ENCODE data around the gene NPIPB8. TPM values are rescaled to one million over a fixed set of nuclear protein-coding genes. Genes with fewer than 3 reads are reported as not detected.
"Not testable (repeated sequence)": the region's sequence is repeated elsewhere in the genome, so short reads cannot be mapped to it uniquely, and the experiment has no call there.

NPIPB8 gene
- total and polyA plus RNA-seq, 2 donors (not counting 3 experiments of a cell fraction or from before 2014, with no cell fraction given), result 0.11 TPM; not detected in 1

DNA sequence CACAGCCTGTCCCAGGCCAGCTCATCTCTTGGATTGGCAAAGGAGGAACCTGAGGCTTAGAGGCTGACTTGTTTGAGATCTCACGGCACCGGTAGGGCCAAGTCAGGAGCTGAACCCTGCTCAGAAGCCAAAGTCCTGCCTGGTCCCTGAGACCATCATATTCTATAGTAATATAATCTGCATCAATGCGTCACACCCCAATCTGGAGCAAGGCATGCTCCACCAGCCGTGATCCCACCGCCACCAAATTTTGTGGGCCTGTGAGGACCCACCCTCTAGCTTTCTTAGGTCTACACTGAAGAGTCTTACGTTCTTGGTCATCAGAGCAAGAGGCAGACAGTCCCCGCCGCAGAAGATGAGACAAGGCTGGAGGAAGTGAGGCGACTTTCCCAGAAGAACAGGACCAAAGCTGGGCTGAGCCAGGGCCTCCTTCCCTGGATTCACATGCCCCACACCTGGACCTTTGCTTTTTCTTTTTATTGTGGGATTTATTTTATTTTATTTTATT lies 30.7 kb upstream of the NPIPB8 start:
- TF ChIP-seq CTCF (IDR thresholded peaks at IDR 0.05; ENCODE audit: extremely low read depth in 1 of 2, insufficient read depth in 1 of 2, low read depth in 1 of 2, low read length in 2 of 2) (no peak), MAX (IDR thresholded peaks at IDR 0.05; ENCODE audit: insufficient read depth, insufficient read length) (no peak), FOS (IDR thresholded peaks at IDR 0.05; ENCODE audit: borderline replicate concordance, insufficient read depth, low read length) (no peak), JUN (IDR thresholded peaks at IDR 0.05; ENCODE audit: borderline replicate concordance, insufficient read depth, insufficient read length, low read depth) (no peak)
- intact Hi-C loops (cut with micrococcal nuclease), result no loop called here

GRCh38 chr16:28607681-28608495 lies 30.0 kb upstream of the NPIPB8 start:
- H2AFZ ChIP-seq (ENCODE audit: low read depth, low read length); H3K4me1 ChIP-seq (ENCODE audit: control insufficient read depth, extremely low read depth, insufficient read depth, low read length); H3K27ac ChIP-seq (ENCODE audit: insufficient read depth, low read depth, low read length); intact Hi-C loops (cut with micrococcal nuclease); dilution Hi-C loops (cut with MboI; ENCODE audit: extremely low pct_ligation_motif_present, low sequenced_read_pairs); H4K20me1 ChIP-seq (replicated peaks; ENCODE audit: control insufficient read depth, extremely low read depth, insufficient read depth, low read length); H3K4me2 ChIP-seq (ENCODE audit: insufficient read depth, low read length); H3K27me3 ChIP-seq (ENCODE audit: control insufficient read depth in 2 of 2, insufficient read depth in 2 of 2, low read length in 2 of 2); CTCF ChIA-PET; H3K9ac ChIP-seq (replicated peaks; ENCODE audit: extremely low read depth, insufficient read depth, low read length); H3K9me1 ChIP-seq (replicated peaks; ENCODE audit: control insufficient read depth, extremely low read depth, insufficient read depth, low read length); H3K79me2 ChIP-seq (ENCODE audit: control insufficient read depth, insufficient read depth, low read length); FAIRE-seq; POLR2A ChIA-PET; BruUV-seq (replicated peaks); H3K36me3 ChIP-seq (ENCODE audit: control insufficient read depth in 2 of 2, extremely low read depth in 1 of 2, insufficient read depth in 2 of 2, low read length in 2 of 2); H3K4me3 ChIP-seq (replicated peaks in 1 of 3; ENCODE audit: insufficient read depth in 1 of 3, low read depth in 1 of 3, low read length in 3 of 3); H3K9me3 ChIP-seq (replicated peaks; ENCODE audit: control insufficient read depth, insufficient read depth, low read length); DNase-seq (ENCODE audit: low read depth, low spot score): not testable (repeated sequence)

More for the DNA sequence above, 30.7 kb upstream of the NPIPB8 start:
- CTCF ChIA-PET, result no interaction called here
- Histone ChIP-seq H3K4me2 (ENCODE audit: insufficient read depth, low read length) (no peak overlapping the region), H4K20me1 (replicated peaks; ENCODE audit: control insufficient read depth, extremely low read depth, insufficient read depth, low read length) (no peaks in the 10 kb centered on the region), H3K36me3 (ENCODE audit: control insufficient read depth in 2 of 2, extremely low read depth in 1 of 2, insufficient read depth in 2 of 2, low read length in 2 of 2) (no peaks in the 10 kb centered on the region), H3K4me1 (ENCODE audit: control insufficient read depth, extremely low read depth, insufficient read depth, low read length) (no peaks in the 10 kb centered on the region), H3K9ac (replicated peaks; ENCODE audit: extremely low read depth, insufficient read depth, low read length) (no peak overlapping the region), H3K27ac (ENCODE audit: insufficient read depth, low read depth, low read length) (no peak overlapping the region), H2AFZ (ENCODE audit: low read depth, low read length) (no peak overlapping the region), H3K79me2 (ENCODE audit: control insufficient read depth, insufficient read depth, low read length) (no peaks in the 10 kb centered on the region), H3K4me3 (replicated peaks in 1 of 3; ENCODE audit: insufficient read depth in 1 of 3, low read depth in 1 of 3, low read length in 3 of 3) (no peak overlapping the region), H3K9me1 (replicated peaks; ENCODE audit: control insufficient read depth, extremely low read depth, insufficient read depth, low read length) (no peaks in the 10 kb centered on the region), H3K27me3 (ENCODE audit: control insufficient read depth in 2 of 2, insufficient read depth in 2 of 2, low read length in 2 of 2) (no peaks in the 10 kb centered on the region), H3K9me3 (replicated peaks; ENCODE audit: control insufficient read depth, insufficient read depth, low read length) (no peaks in the 10 kb centered on the region)
- BruUV-seq (replicated peaks), result no TSS peak
- dilution Hi-C loops (cut with MboI; ENCODE audit: extremely low pct_ligation_motif_present, low sequenced_read_pairs), result no loop called here
- DNase-seq (ENCODE audit: low read depth, low spot score), result no peak
- POLR2A ChIA-PET, result no interaction called here
- FAIRE-seq, result no peak

DNA sequence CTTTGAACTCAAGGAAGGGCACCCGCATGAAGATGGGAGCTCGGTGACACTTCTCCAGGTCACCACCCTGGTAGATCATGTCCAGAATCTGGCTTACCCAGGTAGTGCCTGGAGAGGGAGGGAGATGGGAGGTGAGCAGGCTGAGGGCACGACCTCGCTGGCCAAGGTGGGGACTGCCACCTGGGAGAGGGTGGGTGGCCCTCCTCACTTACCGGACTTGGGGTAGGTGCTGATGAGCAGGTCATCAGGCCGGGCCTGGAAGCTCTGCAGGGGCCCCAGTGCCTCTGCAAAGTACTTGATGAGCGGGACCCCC lies 29.4 kb upstream of the NPIPB8 start:
- dilution Hi-C loops (cut with MboI; ENCODE audit: extremely low pct_ligation_motif_present, low sequenced_read_pairs); CTCF ChIA-PET; POLR2A ChIA-PET; intact Hi-C loops (cut with micrococcal nuclease); BruUV-seq (replicated peaks); DNase-seq (ENCODE audit: low read depth, low spot score); H3K9me1 ChIP-seq (replicated peaks; ENCODE audit: control insufficient read depth, extremely low read depth, insufficient read depth, low read length); H2AFZ ChIP-seq (ENCODE audit: low read depth, low read length); H3K27me3 ChIP-seq (ENCODE audit: control insufficient read depth in 2 of 2, insufficient read depth in 2 of 2, low read length in 2 of 2); H3K4me1 ChIP-seq (ENCODE audit: control insufficient read depth, extremely low read depth, insufficient read depth, low read length); H3K79me2 ChIP-seq (ENCODE audit: control insufficient read depth, insufficient read depth, low read length); H3K9ac ChIP-seq (replicated peaks; ENCODE audit: extremely low read depth, insufficient read depth, low read length); H4K20me1 ChIP-seq (replicated peaks; ENCODE audit: control insufficient read depth, extremely low read depth, insufficient read depth, low read length); H3K4me2 ChIP-seq (ENCODE audit: insufficient read depth, low read length); H3K27ac ChIP-seq (ENCODE audit: insufficient read depth, low read depth, low read length); H3K9me3 ChIP-seq (replicated peaks; ENCODE audit: control insufficient read depth, insufficient read depth, low read length); H3K4me3 ChIP-seq (replicated peaks in 1 of 3; ENCODE audit: insufficient read depth in 1 of 3, low read depth in 1 of 3, low read length in 3 of 3); FAIRE-seq; H3K36me3 ChIP-seq (ENCODE audit: control insufficient read depth in 2 of 2, extremely low read depth in 1 of 2, insufficient read depth in 2 of 2, low read length in 2 of 2): not testable (repeated sequence)
